HFFc6 (cell line): ENCODE data around the gene KAT8. TPM values are rescaled to one million over a fixed set of nuclear protein-coding genes. Genes with fewer than 3 reads are reported as not detected.

Source experiments
- DNase-seq: peaks from one replicate; pipeline ENCODE4 v3.0.0-alpha.2; 2018
- H3K27ac Mint-ChIP-seq: 2 replicates; pipeline ENCODE4 v1.8.0; 2020; ENCODE audit warnings: mild to moderate bottlenecking, mixed read lengths
- H3K27me3 Mint-ChIP-seq: 2 replicates; pipeline ENCODE4 v1.8.0; 2021; ENCODE audit warnings: mild to moderate bottlenecking, moderate library complexity, mixed read lengths; ENCODE audit not compliant: insufficient read depth
- H3K36me3 Mint-ChIP-seq: 2 replicates; pipeline ENCODE4 v1.8.0; 2021; ENCODE audit warnings: low read depth, mixed read lengths
- H3K4me1 Mint-ChIP-seq: 2 replicates; pipeline ENCODE4 v1.8.0; 2020; ENCODE audit warnings: low read depth, mixed read lengths
- H3K4me3 Mint-ChIP-seq: 2 replicates; pipeline ENCODE4 v1.8.0; 2020; ENCODE audit warnings: mild to moderate bottlenecking, moderate library complexity, mixed read lengths
- H3K9me3 Mint-ChIP-seq: 2 replicates; pipeline ENCODE4 v1.8.0; 2020; ENCODE audit warnings: mild to moderate bottlenecking, mixed read lengths
- CTCF ChIP-seq: fragments of 200-600 bp; sonication (generic); IDR thresholded peaks from 2 replicates; pipeline ENCODE4 v1.5.0; 2021; ENCODE audit warnings: antibody characterized with exemption, mild to moderate bottlenecking
- total RNA-seq, 6 experiments: library from RNA; stranded (reverse); fragmentation: NEBNext Ultra II Directional; extraction: Animal tissue kit (Norgen Biotek cat#: 25700); gene quantifications; 2 replicates in 1 of 6; 3 replicates in 5 of 6; pipeline ENCODE4 v1.2.3, GENCODE V29; 2021

The KAT8 gene
- total RNA-seq, 6 experiments from 2014 or later: 28.1 to 31.8 (median 29.6) TPM

DNA sequence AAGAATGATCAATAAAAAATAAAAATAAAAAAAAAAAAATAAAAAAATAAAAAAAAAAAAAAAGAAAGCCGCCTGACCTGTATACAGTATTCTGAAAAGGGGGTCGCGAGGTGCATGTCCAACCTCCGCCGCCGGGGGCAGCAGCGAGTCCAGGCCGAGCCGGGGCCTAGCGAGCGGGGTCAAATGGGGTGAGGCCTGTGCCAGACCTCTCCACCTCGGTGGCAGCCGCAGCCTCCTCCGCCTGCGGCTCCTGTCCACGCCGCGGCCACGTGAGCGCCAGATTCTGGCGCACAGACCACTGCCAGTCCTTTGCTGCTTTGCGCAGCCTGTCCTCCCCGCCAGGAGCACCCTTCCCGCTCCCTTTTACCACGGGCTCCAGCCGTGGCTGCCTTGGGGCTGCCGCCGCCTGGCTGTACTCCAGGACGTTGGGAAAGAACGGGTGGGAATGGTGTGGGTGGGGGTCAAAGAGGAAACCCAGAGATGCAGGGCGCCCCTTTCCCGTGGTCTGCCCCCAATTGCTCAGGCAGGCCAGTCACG, 11.7 kb upstream of the KAT8 start:
- TF ChIP-seq CTCF: peak; percentile 87
- peak overlapping the region; percentile 64 for H3K27ac Mint-ChIP-seq
- peak overlapping the region; percentile 20; the same call in 1 of the 2 replicates for H3K4me3 Mint-ChIP-seq
- no peaks in the 10 kb centered on the region for H3K27me3 Mint-ChIP-seq
- DNase-seq: peak; percentile 32
- peaks cover 14% of the 10 kb centered on the region for H3K36me3 Mint-ChIP-seq
- H3K9me3 Mint-ChIP-seq: no peaks in the 10 kb centered on the region
- H3K4me1 Mint-ChIP-seq: peaks cover 19% of the 10 kb centered on the region

GRCh38 chr16:31106509-31107464, 10.7 kb upstream of the KAT8 start:
- Mint-ChIP-seq H3K4me3 (no peak overlapping the region), H3K9me3 (no peaks in the 10 kb centered on the region), H3K27ac (no peak overlapping the region), H3K27me3 (no peaks in the 10 kb centered on the region; the same call in 1 of the 2 replicates), H3K4me1 (peaks cover 19% of the 10 kb centered on the region), H3K36me3 (peaks cover 14% of the 10 kb centered on the region)
- no peak for DNase-seq
- no peak for TF ChIP-seq CTCF

GRCh38 chr16:31107465-31107867, 10.0 kb upstream of the KAT8 start:
- H3K36me3 Mint-ChIP-seq: peaks cover 14% of the 10 kb centered on the region
- no peaks in the 10 kb centered on the region for H3K9me3 Mint-ChIP-seq
- no peaks in the 10 kb centered on the region; the same call in 1 of the 2 replicates for H3K27me3 Mint-ChIP-seq
- H3K27ac Mint-ChIP-seq: no peak overlapping the region
- TF ChIP-seq CTCF: no peak
- no peak for DNase-seq
- H3K4me3 Mint-ChIP-seq: peak overlapping the region; percentile 86; the same call in 1 of the 2 replicates
- peaks cover 19% of the 10 kb centered on the region for H3K4me1 Mint-ChIP-seq

DNA sequence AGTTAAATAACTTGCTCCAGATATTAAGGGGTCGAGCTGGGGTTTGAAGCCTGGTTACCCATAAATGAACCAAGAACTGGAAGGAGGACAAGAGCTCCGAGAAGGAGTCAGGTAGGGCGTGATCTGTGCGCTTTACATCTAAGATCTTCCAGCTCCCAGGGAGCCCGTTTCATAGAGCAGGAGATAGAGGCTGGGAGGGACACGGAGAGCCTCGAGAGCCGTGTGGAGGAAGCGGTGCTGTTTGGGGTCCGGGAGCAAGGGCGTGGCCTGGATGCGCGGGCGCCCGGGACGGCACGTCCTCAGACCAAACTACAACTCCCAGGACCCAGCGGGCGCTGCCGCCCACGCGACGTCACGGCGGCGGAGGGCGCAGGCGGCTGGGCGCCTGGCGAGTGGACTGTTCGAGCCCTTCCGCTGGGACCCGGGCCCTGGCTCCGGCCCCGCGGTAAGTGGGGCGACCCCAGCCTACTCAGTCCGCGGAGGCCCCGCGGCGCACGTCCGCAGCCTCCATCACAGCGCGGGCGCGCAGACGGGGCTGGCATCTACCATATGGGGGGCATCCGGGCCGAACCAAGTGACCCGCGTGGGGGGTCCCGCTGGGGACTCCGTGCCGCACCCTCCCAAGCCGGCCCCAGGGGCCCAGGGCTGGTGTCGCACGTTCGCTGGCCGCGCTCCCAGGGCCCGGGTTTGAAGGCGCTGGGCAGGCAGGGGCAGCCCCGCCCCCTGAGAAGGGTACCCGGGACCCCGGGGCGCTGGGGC, 9.2 kb upstream of the KAT8 start, which contains the start of gene BCKDK:
Gene BCKDK, plus strand, starts transcription at position 352 of the 759 bp plus-strand sequence. CDS start 838 bp downstream, outside the sequence.
- H3K27me3 Mint-ChIP-seq: no peaks in the 10 kb centered on the region; the same call in 1 of the 2 replicates
- peak; percentile 54 for DNase-seq
- peaks cover 19% of the 10 kb centered on the region for H3K4me1 Mint-ChIP-seq
- no peaks in the 10 kb centered on the region for H3K9me3 Mint-ChIP-seq
- peaks cover 14% of the 10 kb centered on the region for H3K36me3 Mint-ChIP-seq
- peak within 1 kb of the TSS; percentile 86 for H3K4me3 Mint-ChIP-seq
- no peak for TF ChIP-seq CTCF
- H3K27ac Mint-ChIP-seq: peak within 1 kb of the TSS; percentile 70
